GM11168 (cell line): ENCODE results near the gene HOXB7.

Experiments
- in situ Hi-C: fragments of 300-500 bp; cut with MboI; formaldehyde crosslinking; loops from one replicate; pipeline ENCODE4 v1.12.0; 2022; ENCODE audit warnings: low sequenced_read_pairs; ENCODE audit not compliant: unreplicated experiment

HOXB7 gene

DNA sequence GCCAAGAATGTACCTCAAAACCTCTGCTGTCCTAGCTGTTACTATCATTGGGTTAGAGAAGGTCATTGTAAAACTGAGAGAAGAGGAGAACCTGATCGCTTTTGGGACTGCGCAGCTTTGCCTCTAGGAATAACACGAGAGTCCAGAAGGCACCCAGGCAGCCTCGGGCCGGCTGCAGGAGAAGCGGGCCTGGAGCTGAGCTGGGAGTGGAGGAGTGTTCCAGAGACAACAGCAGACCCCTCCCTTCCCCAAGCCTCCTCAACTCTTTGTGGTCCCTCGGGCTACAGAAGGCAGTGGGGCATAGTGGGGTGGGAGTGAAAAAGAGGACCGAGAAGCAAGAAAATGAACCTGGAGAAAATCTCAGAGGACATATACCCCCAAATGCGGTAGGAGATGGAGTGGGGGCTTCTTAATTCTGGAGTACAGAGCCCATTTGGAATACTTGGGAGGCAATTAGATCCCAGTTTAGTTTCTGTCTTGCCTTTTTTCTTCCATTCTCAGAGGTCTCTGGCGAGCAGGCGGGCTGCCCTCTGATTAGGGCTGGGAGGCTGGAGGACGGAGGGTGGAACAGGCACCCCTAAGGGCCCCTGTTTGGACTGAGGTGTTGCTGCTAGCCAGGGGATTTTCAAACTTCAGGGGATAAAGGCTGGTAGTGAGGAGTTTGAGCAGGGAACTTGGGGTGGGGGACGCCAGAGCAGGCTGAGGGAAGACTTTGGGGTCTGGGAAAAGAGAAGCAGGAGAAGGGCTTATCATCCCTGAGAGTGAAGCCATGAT, 52.6 kb downstream of the HOXB7 start:
- in situ Hi-C loops: no loop called here
